NCI-H2171 (cell line): ENCODE data around the gene SPRED2.

Source experiments
- DNase-seq: peaks from one replicate; lab custom pipeline; 2025; lab: John Stamatoyannopoulos, UW

Gene SPRED2

DNA sequence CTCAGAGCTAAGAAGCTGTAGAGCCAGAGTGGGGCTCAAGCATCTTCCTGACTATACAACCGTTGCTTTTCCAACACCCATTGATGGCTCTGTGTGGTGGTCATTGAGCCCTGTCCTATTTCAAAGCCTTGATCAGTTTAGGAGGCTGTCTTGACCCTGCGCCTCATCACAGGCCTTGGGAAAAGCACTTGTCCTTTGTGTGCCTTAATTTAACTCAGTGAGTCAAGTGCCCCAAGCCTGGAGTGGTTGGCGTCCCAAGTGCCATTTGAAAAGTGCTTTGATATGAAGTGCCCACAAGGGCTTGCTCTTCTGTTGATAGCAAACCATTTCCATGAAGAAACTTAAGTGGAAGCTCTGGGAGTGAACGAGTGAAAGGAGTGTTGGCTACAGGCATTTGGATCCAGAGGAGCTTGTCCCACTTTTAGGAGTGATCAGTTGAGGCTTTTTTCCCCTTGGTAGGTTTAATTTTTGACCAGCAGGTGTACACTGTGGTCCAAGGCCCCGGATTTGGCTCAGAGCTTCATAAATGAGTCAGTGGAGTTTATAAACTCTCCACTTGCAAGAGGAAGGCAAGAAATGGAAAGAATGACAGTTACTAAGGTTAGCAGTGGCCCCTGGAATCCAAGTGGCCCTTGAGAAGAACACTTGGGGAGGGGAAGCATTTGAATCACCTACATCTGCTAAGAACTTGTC is 154.5 kb downstream of the SPRED2 start:
- no peak for DNase-seq

- DNase-seq: no peak
Measured at GRCh38 chr2:65277118-65277517, 155.3 kb downstream of the SPRED2 start.

GRCh38 chr2:65276609-65277008 is 155.8 kb downstream of the SPRED2 start:
- no peak for DNase-seq

DNA sequence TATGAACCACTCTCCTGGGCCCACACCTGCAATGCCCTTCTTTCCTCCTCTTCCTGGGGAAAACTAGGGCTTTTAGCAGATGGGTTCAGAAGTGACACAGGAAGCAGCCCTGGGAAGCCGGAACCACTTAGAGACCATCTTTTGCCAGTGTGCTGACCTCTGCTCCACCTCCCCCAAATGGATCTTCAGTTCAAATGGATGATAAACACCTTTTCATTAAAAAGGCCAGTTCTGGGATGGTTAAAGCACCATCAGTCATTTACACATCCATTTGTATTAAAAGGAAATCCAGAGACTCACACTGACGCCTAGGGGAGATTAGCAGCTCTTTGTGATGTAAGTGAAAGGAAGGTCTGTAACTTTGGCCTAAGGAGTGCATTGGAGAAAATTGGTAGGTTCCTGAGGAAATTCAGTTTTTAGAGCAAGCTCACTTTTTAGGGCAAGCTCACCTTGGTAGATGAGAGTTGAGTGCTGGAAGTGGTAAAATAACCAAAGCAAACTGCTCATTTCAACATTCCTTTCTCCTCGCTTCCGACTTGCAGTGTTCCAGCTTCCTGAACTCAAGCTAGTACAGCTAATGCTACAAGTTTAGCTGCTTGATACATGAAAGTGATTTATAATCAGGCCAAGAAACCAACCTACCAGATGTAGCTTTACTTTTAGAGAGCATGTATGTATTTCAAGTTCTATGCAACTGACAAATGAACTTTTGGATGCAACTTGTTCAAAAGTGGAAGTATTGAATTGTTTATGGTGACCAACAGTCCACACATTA is 157.1 kb downstream of the SPRED2 start:
- no peak for DNase-seq

DNA sequence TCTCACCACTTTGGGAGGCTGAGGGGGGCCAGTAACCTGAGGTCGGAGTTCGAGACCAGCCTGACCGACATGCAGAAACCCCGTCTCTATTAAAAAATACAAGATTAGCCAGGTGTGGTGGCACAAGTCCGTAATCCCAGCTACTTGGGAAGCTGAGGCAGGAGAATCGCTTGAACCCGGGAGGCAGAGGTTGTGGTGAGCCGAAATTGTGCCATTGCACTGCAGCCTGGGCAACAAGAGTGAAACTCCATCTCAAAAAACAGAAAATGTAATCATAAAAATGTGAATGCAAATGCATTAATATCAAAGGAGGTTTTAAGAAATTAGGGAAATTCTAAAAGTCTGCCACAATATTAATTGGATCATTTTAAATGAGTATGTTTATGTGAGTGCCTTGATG is 159.1 kb downstream of the SPRED2 start:
- no peak for DNase-seq

GRCh38 chr2:65268957-65269356 is 163.4 kb downstream of the SPRED2 start:
- DNase-seq: no peak

DNA sequence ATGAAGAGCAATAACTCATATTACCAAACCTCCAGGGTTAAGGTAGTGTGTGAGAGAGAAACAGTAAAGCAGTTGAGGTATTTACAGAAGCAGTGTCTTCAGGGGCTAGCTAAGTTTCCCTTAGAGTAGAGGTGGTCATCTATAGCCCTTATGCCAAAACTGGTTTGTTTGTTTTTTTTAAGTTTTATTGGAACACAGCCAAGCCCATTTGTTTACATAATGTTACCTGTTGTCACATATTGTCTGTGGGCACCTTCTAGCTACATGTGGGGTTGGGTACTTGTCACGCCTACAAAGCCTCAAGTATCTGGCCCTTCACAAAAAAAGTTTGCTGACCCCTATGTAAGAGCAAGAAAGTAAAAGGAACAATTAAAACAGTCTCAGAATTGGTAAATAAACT is 165.4 kb downstream of the SPRED2 start:
- no peak for DNase-seq

- DNase-seq: no peak
Measured at GRCh38 chr2:65265671-65266045, 166.7 kb downstream of the SPRED2 start.

DNA sequence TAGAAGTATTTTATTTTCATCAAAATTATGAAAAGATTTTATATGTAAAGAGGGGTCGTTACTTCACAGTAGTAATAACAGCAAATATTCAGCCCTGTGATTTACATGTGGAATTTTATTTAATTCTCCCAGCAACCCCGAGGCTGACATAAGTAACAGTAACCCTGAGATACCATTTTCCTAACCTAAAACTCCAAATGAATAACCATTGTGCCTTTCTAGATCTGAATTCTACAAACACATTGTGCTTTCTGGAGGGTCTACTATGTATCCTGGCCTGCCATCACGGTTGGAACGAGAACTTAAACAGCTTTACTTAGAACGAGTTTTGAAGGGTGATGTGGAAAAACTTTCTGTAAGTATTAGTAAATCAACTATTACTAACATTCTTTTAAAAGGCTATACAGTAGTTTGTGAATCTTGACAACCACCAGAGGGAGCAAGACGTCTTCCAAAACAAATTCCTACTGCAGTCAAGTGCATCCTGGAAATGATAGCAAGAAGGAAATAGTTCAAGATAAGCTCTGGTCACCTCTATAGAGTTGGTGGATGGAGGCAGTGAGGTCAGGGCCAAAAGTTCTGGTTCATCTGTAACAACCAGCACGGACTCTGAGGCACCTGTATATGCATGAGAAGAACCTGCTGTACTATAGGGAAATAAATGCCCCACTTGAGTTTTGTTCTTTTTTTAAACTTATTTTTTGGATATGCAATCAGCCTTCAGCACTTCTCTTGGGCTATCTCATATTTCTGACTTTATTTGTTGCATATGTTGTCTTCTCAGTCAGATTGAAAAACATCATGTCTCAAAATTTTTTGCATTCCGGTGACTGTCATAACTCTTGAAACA is 167.4 kb downstream of the SPRED2 start:
- peak; percentile 15 for DNase-seq

DNA sequence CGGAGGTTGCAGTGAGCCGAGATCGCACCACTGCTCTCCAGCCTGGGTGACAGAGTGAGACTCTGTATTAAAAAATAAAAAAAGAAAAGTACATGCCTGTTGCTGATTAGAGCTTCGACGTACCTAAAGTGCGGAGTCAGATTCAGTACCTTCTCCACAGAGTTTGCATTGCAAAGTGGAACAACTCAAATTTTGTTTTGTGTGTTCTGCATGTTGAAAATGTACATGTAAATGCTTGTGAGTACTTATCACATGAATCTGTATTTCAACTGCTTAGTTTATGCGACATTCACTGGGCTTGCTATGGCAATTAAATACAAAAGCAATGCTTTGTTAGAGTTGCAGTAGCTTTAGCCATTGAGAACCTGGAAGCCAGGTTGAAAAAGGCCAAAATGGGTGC is 168.4 kb downstream of the SPRED2 start:
- DNase-seq: no peak

DNA sequence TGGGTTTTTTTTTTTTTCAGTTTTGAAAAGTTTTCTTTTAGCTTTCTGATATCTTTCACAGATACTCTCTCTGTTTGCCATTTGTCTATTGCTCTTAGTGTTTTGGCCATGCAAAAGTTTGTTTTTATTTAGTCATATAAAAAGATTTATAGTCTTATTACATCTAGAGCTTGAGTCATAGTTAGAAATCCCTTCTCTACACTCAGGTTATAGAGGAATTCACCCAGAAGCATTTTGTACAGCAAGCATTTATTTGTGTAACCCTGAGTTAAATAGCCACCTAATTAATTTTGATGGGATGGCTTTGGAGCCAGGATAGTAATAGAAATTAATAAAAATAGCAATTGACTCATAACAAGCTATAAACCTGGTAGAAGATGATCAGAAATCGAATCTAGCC is 169.1 kb downstream of the SPRED2 start:
- DNase-seq: no peak

- DNase-seq: no peak
Measured at GRCh38 chr2:65261676-65262075, 170.7 kb downstream of the SPRED2 start.
